Stimulated activated naive CD8-positive, alpha-beta T cell treated with anti-CD3 and anti-CD28 coated beads, Interleukin-15, Interleukin-2, amounts not matched to agents 100 U/mL and 50 U/mL, for 24 hours (primary cell): Measurements from ENCODE around the gene COL4A1.

ENCODE experiments used
- ATAC-seq: fragments of 150-1000 bp; cut with Tn5 transposase; one replicate; pipeline ENCODE4 v1.10.0; 2021
- DNase-seq: peaks from one replicate; pipeline ENCODE4 v3.0.0; 2021

COL4A1 gene

DNA sequence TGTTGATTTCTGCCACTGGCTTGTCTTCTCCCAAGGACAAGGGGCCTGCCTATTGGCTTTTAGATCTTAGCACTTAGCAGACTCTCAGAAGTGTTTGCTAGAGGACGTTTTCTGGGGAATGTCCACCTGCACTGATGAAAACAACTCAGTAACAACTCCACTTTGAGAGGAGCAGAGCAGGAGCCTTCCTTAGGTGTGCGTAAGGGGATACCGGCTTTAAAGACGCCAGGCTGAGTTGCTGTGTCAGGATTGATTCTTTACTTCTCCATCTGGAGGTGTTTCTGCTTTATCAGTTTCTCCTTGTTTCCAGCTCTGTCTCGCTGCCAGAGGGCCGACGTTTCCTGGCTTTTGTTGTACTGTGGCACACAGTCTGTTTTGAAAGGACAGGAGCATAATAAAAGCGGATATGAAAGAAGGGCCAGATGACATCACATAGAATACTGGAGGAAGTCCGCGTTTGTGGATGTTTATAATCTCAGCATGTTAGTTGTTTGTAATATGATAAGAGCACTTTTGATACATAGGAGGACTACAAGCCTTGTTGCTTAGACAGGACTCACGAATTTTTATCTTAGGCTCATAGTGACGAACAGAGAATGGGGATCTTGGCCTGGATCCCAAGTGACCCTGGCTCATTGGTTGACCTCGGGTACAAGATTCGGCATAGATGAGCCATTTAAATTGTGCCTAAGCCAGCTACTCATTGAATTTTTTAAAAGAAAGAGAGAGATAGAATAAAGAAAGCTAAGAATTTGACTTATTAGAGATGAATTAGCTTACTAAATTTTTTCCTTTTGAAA is 34.7 kb upstream of the COL4A1 start:
- ATAC-seq: no peak

DNA sequence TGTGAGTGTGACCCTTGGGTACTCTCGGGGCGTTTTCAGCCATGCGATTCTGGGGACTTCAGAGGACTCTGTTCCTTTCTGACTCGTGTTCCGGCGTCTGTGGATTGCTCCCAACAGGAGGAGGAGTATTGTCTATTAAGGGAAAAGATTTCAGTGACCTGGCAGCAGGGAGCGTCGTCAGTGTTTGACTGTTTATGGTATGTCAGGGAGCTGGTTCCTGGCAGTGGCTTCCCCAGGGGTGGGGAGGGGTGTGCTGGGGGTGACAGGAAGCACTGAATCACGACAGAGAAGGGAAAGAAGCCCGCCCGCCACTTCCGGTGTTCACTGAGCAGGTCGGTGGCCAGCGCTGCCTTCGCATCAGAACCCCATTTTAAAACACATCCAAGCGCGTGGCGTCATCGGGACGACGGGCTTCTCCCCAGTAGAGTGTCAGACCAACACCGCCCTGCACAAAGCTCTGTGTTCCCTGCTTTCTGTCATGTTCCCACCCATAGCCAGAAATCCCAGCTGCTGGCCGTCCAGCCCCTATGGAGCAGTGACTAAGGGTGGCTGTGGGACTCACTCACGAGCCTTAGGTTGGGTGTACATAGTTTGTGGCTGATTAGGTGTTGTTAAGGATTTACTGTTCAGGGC is 34.0 kb upstream of the COL4A1 start:
- peak; percentile 87 for ATAC-seq
- DNase-seq: peak; percentile 66

More for the DNA sequence above, 34.7 kb upstream of the COL4A1 start:
- DNase-seq: no peak

DNA sequence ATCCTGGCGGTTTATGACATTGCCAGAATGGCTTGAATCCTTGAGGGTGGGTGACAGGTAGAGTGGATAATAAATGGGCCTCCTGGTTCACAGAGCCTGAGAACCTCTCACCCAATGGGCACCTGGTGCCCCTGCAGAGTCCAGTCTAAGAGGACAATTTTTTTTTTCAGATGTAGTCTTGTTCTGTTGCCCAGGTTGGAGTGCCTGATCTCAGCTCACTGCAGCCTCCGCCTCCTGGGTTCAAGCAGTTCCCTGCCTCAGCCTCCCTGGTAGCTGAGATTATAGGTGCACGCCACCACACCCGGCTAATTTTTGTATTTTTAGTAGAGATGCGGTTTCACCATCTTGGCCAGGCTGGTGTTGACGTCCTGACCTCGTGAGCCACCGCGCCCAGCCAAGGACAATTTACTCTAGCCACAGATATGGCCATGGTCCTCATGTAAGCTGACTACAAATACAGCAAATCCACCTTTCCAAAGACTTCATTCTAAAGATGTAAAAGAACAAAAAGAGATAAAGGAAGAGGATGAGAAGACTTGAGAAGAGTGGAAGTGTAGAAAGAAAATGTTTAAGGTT is 33.1 kb upstream of the COL4A1 start:
- no peak for ATAC-seq
- DNase-seq: no peak

DNA sequence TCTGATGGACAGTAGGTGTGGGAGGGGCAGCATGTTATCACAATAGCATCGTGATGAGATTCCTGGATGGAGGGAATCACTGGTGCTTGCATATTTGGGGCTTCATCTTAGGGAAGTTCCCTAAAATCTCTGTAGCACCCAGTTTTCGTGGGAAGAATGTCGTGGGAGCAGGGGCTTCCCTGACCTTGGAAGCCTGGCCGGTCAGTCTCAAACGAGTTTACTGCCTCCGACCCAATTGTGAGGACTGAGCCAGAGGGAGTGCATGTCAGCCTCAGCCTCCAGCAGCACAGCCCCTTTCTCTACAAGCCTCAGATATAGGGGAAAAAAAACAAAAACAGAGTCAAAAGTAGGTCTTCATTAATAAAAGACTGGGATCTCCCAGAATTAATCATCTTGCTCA is 32.3 kb upstream of the COL4A1 start:
- no peak for DNase-seq
- no peak for ATAC-seq

DNA sequence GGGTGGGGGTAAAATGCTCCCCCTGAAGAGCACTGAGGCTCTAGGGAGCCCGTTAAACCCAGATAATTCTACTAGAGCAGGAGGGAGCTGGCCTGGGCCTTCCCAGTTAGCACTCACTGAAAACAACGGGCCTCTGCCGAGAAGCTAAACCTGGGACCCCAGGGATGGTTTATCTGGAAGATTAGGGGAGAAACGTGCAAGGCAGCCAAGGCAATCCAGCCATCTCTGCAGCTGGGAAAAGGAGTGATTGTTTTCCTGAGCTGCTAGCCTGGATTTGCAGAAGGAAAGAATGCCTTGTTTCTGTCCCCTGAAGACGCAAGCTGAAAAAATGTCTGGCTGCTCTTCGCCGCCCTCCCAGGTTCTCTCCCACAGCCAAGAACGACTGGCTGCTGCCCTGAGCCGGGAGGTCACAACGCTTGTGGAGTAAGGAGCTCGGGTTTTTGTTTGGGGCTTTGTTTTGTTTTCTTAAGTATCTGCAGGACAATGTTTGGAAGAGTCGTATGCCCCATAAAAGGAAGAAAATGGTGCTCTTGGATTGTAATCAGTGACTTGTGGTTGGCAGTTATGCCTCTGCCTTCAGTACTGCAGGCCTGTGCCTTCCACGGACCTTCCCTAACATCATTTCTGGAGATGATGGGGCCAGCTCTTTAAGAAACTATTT is 31.6 kb upstream of the COL4A1 start:
- ATAC-seq (no peak), DNase-seq (no peak)

DNA sequence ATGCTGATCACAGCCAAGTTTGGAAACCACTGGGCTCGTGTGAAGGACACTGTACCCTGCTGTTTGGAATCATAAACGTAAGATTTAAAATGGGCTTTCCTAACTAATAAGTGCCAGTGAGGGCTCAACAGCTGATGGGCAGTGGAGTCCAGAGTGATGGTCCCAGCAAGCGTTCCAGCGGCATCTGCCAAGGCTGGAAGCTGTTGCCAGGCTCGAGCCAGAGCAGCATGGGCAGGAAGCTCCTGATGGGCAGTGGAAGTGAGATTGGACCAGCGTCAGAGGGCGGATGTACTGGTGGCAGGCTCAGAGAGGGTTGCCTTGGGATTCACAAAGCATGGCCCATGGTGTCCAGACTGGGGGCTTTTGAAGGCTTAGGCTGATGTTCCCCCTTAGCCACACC is 30.3 kb upstream of the COL4A1 start:
- DNase-seq: no peak
- no peak for ATAC-seq

DNA sequence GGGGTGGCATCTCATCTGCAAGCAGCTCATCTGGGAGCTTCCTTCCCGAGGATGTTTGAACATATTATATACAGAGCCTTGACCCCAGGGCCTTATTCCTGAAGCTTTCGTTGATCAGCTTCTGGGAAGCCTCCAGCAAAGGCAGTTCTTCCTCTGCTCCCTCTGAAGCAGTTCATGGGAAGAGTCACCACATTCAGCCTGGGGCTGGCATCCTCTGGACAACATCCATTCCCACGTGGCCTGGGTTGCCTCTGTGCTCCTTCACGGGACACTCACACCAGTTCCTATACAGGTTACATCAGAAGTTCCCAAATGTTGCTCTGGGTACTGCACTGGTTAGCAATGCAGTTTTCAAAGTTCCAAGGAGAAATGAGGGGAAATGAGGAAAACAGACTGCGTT is 29.7 kb upstream of the COL4A1 start:
- DNase-seq (no peak), ATAC-seq (no peak)

DNA sequence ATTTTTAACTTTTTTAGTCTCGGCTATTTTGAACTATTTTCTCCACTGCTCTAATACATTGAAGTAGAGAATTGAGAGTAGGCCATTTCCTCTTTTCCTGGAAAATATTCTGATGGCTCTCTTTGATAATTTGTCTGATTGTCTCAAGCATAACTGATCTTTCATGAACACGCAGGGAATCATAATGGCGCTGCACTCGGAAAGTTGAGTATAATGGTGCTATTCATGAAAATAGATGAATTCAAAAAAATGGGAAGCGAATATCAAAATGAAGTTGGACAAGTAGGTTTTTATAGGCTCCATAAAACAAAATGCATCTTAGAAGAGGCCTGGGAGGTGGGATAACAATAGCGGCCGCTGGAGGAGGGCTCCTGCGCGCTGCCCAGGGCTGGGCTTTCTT is 29.2 kb upstream of the COL4A1 start:
- DNase-seq: no peak

DNA sequence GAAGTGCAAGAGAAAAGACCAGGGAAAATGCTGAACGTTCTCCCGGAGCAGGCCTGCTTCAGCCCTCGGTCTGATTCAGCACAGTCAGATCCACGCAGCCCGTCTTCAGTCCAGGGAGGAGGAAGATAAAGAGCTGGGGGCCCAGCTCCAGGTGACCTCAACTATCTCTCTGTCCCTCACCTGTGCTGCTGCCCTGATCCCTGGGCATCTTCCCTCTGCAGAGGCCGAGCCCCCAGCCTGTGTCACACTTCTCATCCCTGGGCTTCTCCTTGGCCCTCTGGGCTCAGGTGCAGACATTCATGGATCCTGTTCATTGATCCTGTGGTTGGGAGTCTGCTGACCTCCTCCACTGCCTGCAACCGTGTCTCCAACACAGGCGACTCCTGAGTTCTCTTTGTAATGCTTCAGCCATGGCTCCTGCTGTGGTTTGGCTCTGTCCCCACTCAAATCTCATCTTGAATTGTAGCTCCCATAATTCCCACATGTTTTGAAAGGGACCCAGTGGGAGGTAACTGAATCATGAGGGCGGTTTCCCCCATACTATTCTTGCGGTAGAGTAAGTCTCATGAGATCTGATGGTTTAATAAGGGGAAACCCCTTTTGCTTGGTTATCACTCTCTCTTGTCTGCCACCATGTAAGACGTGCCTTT is 28.0 kb upstream of the COL4A1 start:
- ATAC-seq: no peak
- no peak for DNase-seq

More for the DNA sequence above, 29.2 kb upstream of the COL4A1 start:
- no peak for ATAC-seq

DNA sequence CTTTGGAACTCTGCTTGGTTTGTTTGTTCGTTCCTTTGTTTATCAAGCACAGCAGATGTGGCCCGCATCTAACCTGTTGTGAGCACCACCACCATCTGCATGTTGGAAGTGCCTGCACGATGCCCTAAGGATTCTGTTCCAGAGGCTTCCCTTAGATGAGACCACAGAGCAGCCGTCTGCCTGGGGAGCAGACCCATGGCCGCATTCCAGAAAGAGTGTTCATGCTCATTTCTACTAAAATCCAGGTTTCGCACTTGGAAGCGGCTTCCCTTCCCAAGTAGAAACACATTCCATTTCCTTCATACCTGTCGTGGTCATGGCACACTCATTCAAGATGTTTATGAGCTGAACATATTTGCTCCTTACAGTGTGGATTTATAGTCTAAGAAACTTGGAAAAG is 27.3 kb upstream of the COL4A1 start:
- no peak for DNase-seq
- ATAC-seq: no peak

DNA sequence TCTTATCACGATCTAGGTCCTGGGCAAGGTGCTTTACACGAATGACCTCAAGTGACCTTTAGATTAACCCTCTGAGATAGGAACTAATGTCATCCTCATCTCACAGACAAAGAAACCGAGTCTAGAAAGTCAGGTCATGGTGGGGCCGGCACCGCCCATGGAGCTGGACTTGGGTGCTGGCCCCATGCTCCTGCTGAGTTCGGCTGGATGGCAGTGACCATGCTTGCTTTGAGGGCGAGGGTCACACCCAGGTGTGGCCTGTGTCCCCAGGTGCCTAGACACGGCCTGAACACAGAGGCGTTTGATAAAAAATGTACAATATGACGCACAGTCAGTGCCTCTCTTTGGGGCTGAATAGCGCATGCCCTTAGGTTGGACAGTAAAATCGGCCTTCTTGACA is 26.9 kb upstream of the COL4A1 start:
- no peak for ATAC-seq
- no peak for DNase-seq

DNA sequence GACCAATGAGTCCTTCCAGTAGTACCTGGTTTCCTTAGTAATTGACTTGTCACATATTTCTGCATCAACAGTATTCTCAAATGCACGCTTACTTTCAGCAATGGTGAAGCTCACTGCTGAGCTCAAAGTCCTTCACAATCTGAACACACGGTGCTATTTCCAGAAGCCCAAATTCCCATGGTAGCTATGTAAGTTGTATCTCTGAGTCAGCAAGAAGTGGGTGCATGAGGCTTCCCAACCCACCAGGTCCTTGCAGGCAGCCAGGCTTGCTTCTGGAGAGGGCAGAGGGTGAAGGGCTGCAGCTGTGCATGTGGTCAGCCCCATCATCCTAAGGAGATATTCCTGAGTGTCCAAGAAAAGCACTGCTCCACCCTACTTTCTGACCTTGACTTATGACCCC is 25.8 kb upstream of the COL4A1 start:
- no peak for DNase-seq
- ATAC-seq: no peak

DNA sequence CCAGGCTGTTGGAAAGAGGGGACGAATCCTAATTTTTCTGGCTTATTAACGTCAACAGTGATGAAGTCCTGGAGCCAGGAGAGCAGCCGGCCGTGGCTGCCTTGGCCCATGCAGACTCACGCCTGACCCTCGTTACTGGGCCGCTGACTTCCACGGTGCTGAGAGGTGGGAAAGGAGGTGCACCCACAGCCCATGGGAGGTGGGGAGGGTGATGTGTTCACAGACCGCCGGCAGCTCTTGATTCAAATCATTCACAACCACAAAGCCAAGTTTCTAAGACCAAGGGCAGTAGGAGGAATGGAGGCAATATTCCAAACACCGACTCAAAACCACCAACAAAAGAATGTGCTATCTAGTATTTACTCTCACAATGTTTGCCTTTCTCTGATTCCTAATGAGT is 24.4 kb upstream of the COL4A1 start:
- ATAC-seq: no peak
- no peak for DNase-seq

DNA sequence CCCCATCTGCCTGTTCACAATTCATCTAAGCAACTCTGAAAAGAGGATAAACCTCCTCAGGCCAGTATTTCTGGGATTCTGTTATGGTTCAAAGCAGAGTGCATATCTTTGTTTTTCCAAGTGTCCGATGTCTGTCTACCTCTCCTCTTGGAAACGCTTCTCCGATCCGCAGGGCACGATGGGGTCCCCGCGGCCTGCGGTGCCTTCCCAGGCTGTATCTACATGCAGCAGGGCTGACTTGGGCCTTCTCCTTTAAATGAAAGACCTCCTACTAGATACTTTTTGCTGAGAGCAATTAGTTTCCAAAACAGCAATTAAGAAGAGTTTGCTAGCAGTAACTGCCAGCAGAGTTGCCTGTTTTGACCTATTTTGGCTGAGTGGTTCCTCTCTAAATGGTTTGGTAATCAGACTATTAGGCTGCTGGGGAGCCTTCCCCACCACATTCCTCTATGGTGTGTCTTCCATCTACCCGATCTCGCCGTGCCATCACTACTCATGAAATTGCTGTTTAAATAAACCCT is 23.6 kb upstream of the COL4A1 start:
- DNase-seq (no peak), ATAC-seq (no peak)

DNA sequence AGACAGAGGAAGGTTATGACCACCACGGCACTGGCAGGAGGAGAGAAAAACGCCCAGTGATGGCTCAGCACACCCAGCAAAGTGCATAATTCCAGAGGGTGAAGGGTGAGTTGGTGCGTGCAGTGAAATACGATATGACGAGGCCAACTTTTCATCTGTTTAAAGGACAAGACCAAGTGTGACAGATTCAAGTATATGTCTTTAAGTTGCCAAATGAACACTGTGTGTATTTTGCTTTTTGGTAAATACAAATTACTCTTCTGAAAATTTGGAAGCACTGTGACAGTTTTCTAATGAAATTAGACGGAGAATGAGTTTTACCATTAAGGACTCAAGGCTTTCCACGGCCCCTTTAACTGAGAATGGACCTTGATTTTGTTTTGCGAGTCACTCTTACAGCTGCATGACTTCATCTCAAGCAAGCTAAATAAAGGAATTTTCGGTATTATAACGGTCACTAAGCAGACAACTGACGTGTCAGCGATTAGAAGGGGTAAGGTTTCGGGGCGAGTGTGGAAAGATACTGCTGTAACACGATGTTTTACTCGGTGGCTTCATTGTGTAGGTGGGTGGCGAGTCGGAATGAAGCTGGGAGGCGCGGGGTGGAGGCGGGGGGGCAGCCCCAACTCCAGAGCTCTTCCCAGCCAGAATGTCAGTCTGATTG is 23.0 kb upstream of the COL4A1 start:
- no peak for ATAC-seq
- DNase-seq: no peak

DNA sequence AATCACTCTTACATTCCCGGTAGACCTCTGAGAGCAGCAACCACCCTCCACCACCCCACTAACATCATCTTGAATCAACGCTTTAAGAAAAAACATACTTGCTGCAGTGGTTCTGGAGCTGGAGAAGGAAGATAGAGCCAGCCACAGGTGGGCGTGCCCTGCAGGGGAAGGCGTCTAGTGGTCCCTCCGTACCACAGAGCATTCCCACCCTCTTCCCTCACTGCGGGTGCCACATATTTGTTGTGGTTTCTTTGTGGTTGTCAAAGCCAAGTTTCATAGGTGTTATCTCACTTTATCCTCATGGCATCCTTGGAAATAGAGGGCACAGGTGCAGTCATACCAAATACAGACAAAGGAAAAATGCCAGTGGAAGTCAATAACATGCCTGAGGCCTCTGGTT is 22.3 kb upstream of the COL4A1 start:
- no peak for ATAC-seq
- no peak for DNase-seq

DNA sequence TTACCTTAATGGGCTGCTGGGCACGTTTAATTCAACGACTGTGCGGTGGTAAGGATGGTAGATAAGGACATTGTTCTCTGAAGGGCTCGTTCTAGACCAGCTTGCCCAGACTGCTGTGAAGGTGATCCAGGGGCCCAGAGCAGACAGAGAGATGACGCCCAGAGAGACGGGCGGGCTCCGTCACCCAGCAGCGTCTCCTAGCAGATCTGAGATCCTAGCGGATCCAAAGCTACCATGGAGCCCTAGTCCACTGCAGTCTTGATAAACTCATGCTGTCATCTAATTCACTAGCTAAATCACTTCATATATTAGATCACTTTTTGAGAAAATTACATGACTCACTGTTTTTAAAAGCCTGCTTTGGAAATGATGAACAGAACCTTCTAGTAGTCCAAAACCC is 21.6 kb upstream of the COL4A1 start:
- DNase-seq (no peak), ATAC-seq (no peak)

DNA sequence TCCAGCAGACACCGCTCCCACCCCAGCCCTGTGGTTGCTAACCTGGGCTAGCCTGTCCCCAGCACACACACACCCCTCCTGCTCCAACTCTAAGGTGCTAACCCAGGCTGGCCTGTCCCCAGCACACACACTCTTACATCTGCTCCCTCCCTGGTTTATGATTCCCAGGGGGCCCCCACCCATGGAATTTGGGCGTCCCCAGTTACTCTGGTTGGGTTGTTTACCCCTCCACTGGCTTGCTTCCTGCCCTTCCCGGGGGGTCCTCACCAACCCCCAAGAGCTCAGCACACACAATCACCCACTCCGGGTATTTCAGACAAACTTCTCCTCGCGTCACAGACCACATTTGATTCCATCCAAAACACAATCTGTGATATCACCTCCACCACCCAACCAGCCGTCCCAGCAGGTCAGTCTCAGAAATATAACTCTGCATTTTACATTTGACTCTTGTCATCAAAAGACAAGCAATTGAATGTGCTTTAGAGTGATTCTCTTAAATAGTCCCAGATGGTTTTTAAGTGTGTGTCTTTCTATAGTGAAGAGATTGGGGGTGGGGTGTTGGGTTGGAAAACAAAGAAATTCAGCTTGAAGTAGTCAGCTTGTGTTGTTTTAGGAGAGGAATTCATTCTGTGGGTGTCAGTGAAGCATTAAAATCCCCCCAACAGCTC is 20.2 kb upstream of the COL4A1 start:
- ATAC-seq: no peak
- DNase-seq: no peak

DNA sequence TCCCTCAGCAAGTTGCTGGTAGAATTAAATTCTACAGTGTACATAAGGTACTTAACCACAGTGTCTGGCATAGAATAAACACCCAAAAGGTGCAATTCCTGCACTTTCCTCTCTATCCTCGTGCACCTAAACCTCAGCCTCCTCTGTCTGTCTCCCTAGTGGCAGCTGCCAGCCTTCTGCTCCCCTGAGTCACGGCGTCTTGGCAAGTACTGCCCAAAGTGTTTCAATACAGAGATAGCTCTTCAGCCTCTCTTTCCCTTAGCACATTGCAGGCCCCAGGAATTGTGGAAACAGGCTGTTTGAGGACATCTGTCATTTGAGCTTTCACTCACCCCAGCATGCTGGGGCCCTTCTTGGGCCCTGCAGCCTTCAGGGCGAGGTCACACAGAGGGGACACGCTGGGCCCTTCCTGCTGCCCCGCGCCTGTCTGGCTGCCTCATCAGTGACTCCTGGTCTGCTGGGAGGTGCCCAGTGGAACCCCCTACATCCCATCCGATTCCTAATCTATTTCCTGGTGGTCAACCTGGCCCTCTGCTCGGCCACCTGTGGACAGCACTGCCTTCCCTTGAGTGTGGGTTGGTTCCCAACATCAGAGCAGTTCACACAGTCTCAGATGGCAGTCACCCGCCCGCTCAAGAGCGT is 19.4 kb upstream of the COL4A1 start:
- ATAC-seq (no peak), DNase-seq (no peak)

DNA sequence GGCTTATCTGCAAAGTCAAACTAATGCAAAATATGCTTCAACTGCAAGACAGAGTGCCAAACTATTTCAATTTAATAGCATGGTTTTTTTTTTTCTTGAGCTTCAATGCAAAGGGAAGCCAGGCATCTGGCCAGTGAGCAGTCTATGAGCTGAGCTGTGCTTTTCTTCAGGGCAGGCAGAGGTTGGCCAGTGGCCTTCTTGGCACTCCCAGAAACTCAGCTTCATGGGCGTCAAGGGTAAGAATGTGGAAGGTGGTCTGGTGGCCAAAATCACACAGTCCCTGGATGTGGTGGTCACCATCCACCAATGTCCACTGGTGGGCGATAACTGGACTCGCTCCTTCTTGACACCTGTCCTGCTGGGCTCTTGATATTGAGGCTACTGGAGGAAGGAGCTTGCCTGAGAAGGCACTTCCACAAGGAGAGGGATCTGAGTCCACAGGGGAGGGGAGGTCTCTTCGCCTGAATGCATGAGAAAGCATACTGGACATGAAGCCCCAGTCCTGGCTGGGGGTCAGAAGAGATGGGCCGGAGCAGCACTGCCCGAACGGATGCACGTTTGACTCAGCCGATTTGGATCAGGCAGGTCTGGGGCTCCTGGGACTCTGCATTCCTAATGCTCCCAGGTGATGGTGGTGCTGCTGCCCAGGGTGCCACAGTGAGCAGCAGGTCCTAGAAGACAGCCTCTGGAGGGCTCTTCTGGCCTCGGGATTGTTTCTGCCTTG is 17.2 kb upstream of the COL4A1 start:
- ATAC-seq (no peak), DNase-seq (no peak)
